GM10248 (cell line): ENCODE data around the gene SEC14L2.

Experiments used
- CTCF ChIA-PET: fragments of 300-600 bp; sonication (Branson Sonifier 250); formaldehyde crosslinking; extraction: SDS; loops from one replicate; lab custom pipeline; 2021; ENCODE audit warnings: antibody characterized with exemption; lab: Yijun Ruan, JAX
- POLR2A ChIA-PET: fragments of 350-650 bp; sonication (Branson Sonifier 250); formaldehyde crosslinking; extraction: SDS; loops from one replicate; lab custom pipeline; 2020; ENCODE audit warnings: antibody characterized with exemption; lab: Yijun Ruan, JAX
- DNase-seq: peaks from one replicate; pipeline ENCODE4 v3.0.0; 2012; ENCODE audit errors: extremely low spot score
- CTCF ChIP-seq: IDR thresholded peaks from 2 replicates; pipeline ENCODE4 v1.5.1; 2012; ENCODE audit warnings: mild to moderate bottlenecking, low read depth; ENCODE audit errors: extremely low read depth, missing control alignments, control extremely low read depth

Gene SEC14L2

GRCh38 chr22:30472994-30473720, 76.3 kb downstream of the SEC14L2 start:
- POLR2A ChIA-PET: no interaction called here
- DNase-seq: no peak
- no peak for TF ChIP-seq CTCF
- CTCF ChIA-PET: interaction anchor here (1.3 to 2.0 kb wide), 2 partner anchors 13 to 162 kb away, joined by 3 to 5 read pairs; no protein-coding TSS in a partner anchor

GRCh38 chr22:30474121-30474520, 77.3 kb downstream of the SEC14L2 start:
- DNase-seq: no peak
- ChIA-PET CTCF (interaction anchor here (1.2 to 2.0 kb wide), 3 partner anchors 12 to 30 kb away, joined by 3 to 5 read pairs (median 5); no protein-coding TSS in a partner anchor), POLR2A (no interaction called here)
- TF ChIP-seq CTCF: no peak
